ENCODE measurements around the gene BRI3.
A peak's percentile ranks its signal among the peaks of the same experiment; 100 is the strongest.

The BRI3 gene

GRCh38 chr7:98280296-98280695, 1.2 kb upstream of the BRI3 start:
- Histone ChIP-seq H3K36me3 (ENCODE audit: control insufficient read depth, insufficient read depth, low read length) (peaks cover 18% of the 10 kb centered on the region), H3K9me3 (ENCODE audit: control insufficient read depth, low read length) (no peaks in the 10 kb centered on the region), H3K4me1 (ENCODE audit: control insufficient read depth, insufficient read depth, low read length, poor library complexity, severe bottlenecking) (peaks cover 26% of the 10 kb centered on the region), H3K4me3 (ENCODE audit: extremely low read depth, insufficient read depth, low read length, poor library complexity, severe bottlenecking) (peak overlapping the region; percentile 43), H3K27ac (ENCODE audit: low read depth, low read length, severe bottlenecking) (no peak overlapping the region)
- 60 to 90% methylated on average over 2 to 7 of the region's 7 CpGs for WGBS, 2 experiments (ENCODE audit: insufficient coverage in 2 of 2)

GRCh38 chr7:98281757-98282606, 496 bp downstream of the BRI3 start:
- no peak overlapping the region for H3K27ac ChIP-seq (ENCODE audit: low read depth, low read length, severe bottlenecking)
- H3K9me3 ChIP-seq (ENCODE audit: control insufficient read depth, low read length): no peaks in the 10 kb centered on the region
- peaks cover 43% of the 10 kb centered on the region for H3K4me1 ChIP-seq (ENCODE audit: control insufficient read depth, insufficient read depth, low read length, poor library complexity, severe bottlenecking)
- 3% methylated on average over 34 to 48 of the region's 77 CpGs for WGBS, 2 experiments (ENCODE audit: insufficient coverage in 2 of 2)
- peaks cover 29% of the 10 kb centered on the region for H3K36me3 ChIP-seq (ENCODE audit: control insufficient read depth, insufficient read depth, low read length)
- H3K4me3 ChIP-seq (ENCODE audit: extremely low read depth, insufficient read depth, low read length, poor library complexity, severe bottlenecking): peak overlapping the region; percentile 82

- Histone ChIP-seq H3K4me1 (ENCODE audit: control insufficient read depth, insufficient read depth, low read length, poor library complexity, severe bottlenecking) (peaks cover 47% of the 10 kb centered on the region), H3K9me3 (ENCODE audit: control insufficient read depth, low read length) (no peaks in the 10 kb centered on the region), H3K4me3 (ENCODE audit: extremely low read depth, insufficient read depth, low read length, poor library complexity, severe bottlenecking) (peak overlapping the region; percentile 82), H3K27ac (ENCODE audit: low read depth, low read length, severe bottlenecking) (no peak overlapping the region), H3K36me3 (ENCODE audit: control insufficient read depth, insufficient read depth, low read length) (peaks cover 36% of the 10 kb centered on the region)
- WGBS, 2 experiments (ENCODE audit: insufficient coverage in 2 of 2): 61 to 67% methylated on average over 11 to 14 of the region's 16 CpGs
Measured at GRCh38 chr7:98282703-98283102, 1.2 kb downstream of the BRI3 start.

- Histone ChIP-seq H3K36me3 (ENCODE audit: control insufficient read depth, insufficient read depth, low read length) (peaks cover 42% of the 10 kb centered on the region), H3K9me3 (ENCODE audit: control insufficient read depth, low read length) (no peaks in the 10 kb centered on the region), H3K27ac (ENCODE audit: low read depth, low read length, severe bottlenecking) (no peak overlapping the region), H3K4me1 (ENCODE audit: control insufficient read depth, insufficient read depth, low read length, poor library complexity, severe bottlenecking) (peaks cover 47% of the 10 kb centered on the region), H3K4me3 (ENCODE audit: extremely low read depth, insufficient read depth, low read length, poor library complexity, severe bottlenecking) (peak overlapping the region; percentile 82)
- WGBS, 2 experiments (ENCODE audit: insufficient coverage in 2 of 2): 88 to 94% methylated on average over 14 to 18 of the region's 19 CpGs
Measured at GRCh38 chr7:98283127-98283886, 1.8 kb downstream of the BRI3 start.

- Histone ChIP-seq H3K27ac (ENCODE audit: low read depth, low read length, severe bottlenecking) (no peak overlapping the region), H3K4me1 (ENCODE audit: control insufficient read depth, insufficient read depth, low read length, poor library complexity, severe bottlenecking) (peaks cover 47% of the 10 kb centered on the region), H3K4me3 (ENCODE audit: extremely low read depth, insufficient read depth, low read length, poor library complexity, severe bottlenecking) (peak overlapping the region; percentile 82), H3K36me3 (ENCODE audit: control insufficient read depth, insufficient read depth, low read length) (peaks cover 47% of the 10 kb centered on the region), H3K9me3 (ENCODE audit: control insufficient read depth, low read length) (no peaks in the 10 kb centered on the region)
- WGBS, 2 experiments (ENCODE audit: insufficient coverage in 2 of 2): 99 to 100% methylated on average over 5 to 8 of the region's 8 CpGs
Measured at GRCh38 chr7:98283887-98284222, 2.4 kb downstream of the BRI3 start.

- H3K27ac ChIP-seq (ENCODE audit: low read depth, low read length, severe bottlenecking): no peak overlapping the region
- H3K4me1 ChIP-seq (ENCODE audit: control insufficient read depth, insufficient read depth, low read length, poor library complexity, severe bottlenecking): peaks cover 47% of the 10 kb centered on the region
- peak overlapping the region; percentile 82 for H3K4me3 ChIP-seq (ENCODE audit: extremely low read depth, insufficient read depth, low read length, poor library complexity, severe bottlenecking)
- peaks cover 53% of the 10 kb centered on the region for H3K36me3 ChIP-seq (ENCODE audit: control insufficient read depth, insufficient read depth, low read length)
- WGBS, 2 experiments (ENCODE audit: insufficient coverage in 2 of 2): 77 to 87% methylated on average over 15 to 18 of the region's 20 CpGs
- H3K9me3 ChIP-seq (ENCODE audit: control insufficient read depth, low read length): no peaks in the 10 kb centered on the region
Measured at GRCh38 chr7:98284335-98285036, 3.0 kb downstream of the BRI3 start.

GRCh38 chr7:98285157-98286092, 3.9 kb downstream of the BRI3 start:
- Histone ChIP-seq H3K4me3 (ENCODE audit: extremely low read depth, insufficient read depth, low read length, poor library complexity, severe bottlenecking) (no peak overlapping the region), H3K4me1 (ENCODE audit: control insufficient read depth, insufficient read depth, low read length, poor library complexity, severe bottlenecking) (peaks cover 45% of the 10 kb centered on the region), H3K9me3 (ENCODE audit: control insufficient read depth, low read length) (no peaks in the 10 kb centered on the region), H3K36me3 (ENCODE audit: control insufficient read depth, insufficient read depth, low read length) (peaks cover 59% of the 10 kb centered on the region), H3K27ac (ENCODE audit: low read depth, low read length, severe bottlenecking) (peak overlapping the region; percentile 62)
- 89 to 90% methylated on average over 17 to 19 of the region's 21 CpGs for WGBS, 2 experiments (ENCODE audit: insufficient coverage in 2 of 2)

- H3K4me3 ChIP-seq (ENCODE audit: extremely low read depth, insufficient read depth, low read length, poor library complexity, severe bottlenecking): no peak overlapping the region
- peaks cover 43% of the 10 kb centered on the region for H3K4me1 ChIP-seq (ENCODE audit: control insufficient read depth, insufficient read depth, low read length, poor library complexity, severe bottlenecking)
- WGBS, 2 experiments (ENCODE audit: insufficient coverage in 2 of 2): 82 to 88% methylated on average over 11 of the region's 14 CpGs
- H3K36me3 ChIP-seq (ENCODE audit: control insufficient read depth, insufficient read depth, low read length): peaks cover 66% of the 10 kb centered on the region
- H3K9me3 ChIP-seq (ENCODE audit: control insufficient read depth, low read length): no peaks in the 10 kb centered on the region
- peak overlapping the region; percentile 62 for H3K27ac ChIP-seq (ENCODE audit: low read depth, low read length, severe bottlenecking)
Measured at GRCh38 chr7:98286093-98286539, 4.6 kb downstream of the BRI3 start.

GRCh38 chr7:98286701-98287485, 5.4 kb downstream of the BRI3 start:
- Histone ChIP-seq H3K27ac (ENCODE audit: low read depth, low read length, severe bottlenecking) (no peak overlapping the region), H3K4me1 (ENCODE audit: control insufficient read depth, insufficient read depth, low read length, poor library complexity, severe bottlenecking) (peaks cover 43% of the 10 kb centered on the region), H3K4me3 (ENCODE audit: extremely low read depth, insufficient read depth, low read length, poor library complexity, severe bottlenecking) (no peak overlapping the region), H3K36me3 (ENCODE audit: control insufficient read depth, insufficient read depth, low read length) (peaks cover 74% of the 10 kb centered on the region), H3K9me3 (ENCODE audit: control insufficient read depth, low read length) (no peaks in the 10 kb centered on the region)
- WGBS, 2 experiments (ENCODE audit: insufficient coverage in 2 of 2): 91 to 92% methylated on average over 11 to 19 of the region's 21 CpGs

All from mesodermal cell (in vitro differentiated cells).